Astrocyte (in vitro differentiated cells and primary cell): Measurements from ENCODE around the gene GBGT1.

Experiments
- EZH2 ChIP-seq: IDR thresholded peaks from 2 replicates; pipeline ENCODE4 v1.6.1; 2012; ENCODE audit warnings: mild to moderate bottlenecking, low read length, inconsistent platforms; ENCODE audit not compliant: insufficient read depth
- TF ChIP-seq, protein P1 (sequence below): IDR thresholded peaks from 2 replicates; pipeline ENCODE4 v1.5.1; 2011; ENCODE audit warnings: low read depth, mild to moderate bottlenecking, inconsistent platforms, low read length, moderate library complexity; ENCODE audit not compliant: insufficient read depth

DNA sequence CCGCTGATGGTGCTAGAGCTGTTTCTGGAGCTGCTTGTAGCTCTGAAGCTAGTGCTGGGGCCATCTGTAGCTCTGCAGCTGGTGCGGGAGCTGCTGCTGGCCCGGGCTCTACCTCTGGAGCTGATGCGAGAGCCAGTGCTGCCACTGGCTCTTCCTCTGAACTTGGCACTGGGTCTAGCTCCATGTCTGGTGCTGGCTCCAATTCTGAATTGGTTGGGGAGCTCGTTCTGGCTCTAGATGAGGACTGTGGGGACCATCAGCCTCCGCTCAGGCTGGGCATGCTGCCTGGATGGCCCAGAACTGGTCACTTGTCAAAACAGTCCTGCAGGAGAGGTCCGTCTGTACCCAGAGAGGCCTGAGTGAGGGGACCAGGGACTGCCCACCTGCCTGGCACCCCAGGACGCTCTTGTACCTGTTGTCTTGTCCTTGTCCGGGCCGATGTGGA is 23.9 kb upstream of the GBGT1 start:
- TF ChIP-seq, protein P1, sequence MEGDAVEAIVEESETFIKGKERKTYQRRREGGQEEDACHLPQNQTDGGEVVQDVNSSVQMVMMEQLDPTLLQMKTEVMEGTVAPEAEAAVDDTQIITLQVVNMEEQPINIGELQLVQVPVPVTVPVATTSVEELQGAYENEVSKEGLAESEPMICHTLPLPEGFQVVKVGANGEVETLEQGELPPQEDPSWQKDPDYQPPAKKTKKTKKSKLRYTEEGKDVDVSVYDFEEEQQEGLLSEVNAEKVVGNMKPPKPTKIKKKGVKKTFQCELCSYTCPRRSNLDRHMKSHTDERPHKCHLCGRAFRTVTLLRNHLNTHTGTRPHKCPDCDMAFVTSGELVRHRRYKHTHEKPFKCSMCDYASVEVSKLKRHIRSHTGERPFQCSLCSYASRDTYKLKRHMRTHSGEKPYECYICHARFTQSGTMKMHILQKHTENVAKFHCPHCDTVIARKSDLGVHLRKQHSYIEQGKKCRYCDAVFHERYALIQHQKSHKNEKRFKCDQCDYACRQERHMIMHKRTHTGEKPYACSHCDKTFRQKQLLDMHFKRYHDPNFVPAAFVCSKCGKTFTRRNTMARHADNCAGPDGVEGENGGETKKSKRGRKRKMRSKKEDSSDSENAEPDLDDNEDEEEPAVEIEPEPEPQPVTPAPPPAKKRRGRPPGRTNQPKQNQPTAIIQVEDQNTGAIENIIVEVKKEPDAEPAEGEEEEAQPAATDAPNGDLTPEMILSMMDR = no peak
- TF ChIP-seq EZH2 = no peak
